NCI-H187 (cell line): ENCODE data around the gene TOM1L2.
"Not testable (repeated sequence)": the region's sequence is repeated elsewhere in the genome, so short reads cannot be mapped to it uniquely, and the experiment has no call there.

Experiments
- DNase-seq, 2 experiments: peaks; one replicate each; lab custom pipeline; 2025; lab: John Stamatoyannopoulos, UW

The TOM1L2 gene

GRCh38 chr17:17819111-17819510, 153.1 kb downstream of the TOM1L2 start:
- no peak for DNase-seq

GRCh38 chr17:17818088-17818526, 154.1 kb downstream of the TOM1L2 start:
- DNase-seq = no peak

- no peak for DNase-seq
Measured at GRCh38 chr17:17817552-17817947, 154.7 kb downstream of the TOM1L2 start.

DNA sequence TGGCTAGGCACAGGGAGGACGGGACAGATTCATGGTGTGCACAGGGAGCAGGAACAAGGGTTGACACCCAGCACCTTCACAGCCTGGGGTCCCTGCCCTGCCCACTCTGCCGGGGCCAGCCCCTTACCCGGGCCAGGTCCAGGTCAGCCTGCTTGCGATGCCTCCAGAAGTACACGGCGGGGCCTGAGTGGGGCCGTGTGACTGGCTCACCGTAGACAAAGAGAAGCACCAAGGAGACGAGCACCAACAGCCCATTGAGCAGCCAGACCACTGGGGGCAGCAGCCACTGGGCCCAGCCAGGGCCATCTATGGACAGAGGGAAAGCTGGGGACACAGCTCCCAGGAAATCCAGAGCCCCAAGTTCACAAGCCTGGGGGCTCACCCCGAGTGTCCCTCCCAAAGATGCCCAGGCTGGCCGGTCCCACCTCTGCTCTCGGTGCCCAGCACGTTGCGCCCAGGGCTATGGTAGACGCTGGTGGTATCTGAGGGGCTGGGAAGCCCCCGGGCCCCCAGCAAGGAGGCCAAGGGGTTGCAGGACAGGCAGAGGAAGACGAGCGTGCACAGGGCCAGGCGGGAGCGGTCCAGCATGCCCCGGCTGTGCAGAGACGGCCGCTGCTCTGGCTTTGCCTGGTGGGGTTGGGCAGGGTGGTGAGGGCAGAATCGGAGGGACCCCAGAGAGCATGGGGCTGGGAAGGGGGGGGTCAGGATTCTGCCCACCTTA, 155.2 kb downstream of the TOM1L2 start:
- DNase-seq = no peak

- no peak for DNase-seq
Measured at GRCh38 chr17:17816240-17816814, 155.9 kb downstream of the TOM1L2 start.

DNA sequence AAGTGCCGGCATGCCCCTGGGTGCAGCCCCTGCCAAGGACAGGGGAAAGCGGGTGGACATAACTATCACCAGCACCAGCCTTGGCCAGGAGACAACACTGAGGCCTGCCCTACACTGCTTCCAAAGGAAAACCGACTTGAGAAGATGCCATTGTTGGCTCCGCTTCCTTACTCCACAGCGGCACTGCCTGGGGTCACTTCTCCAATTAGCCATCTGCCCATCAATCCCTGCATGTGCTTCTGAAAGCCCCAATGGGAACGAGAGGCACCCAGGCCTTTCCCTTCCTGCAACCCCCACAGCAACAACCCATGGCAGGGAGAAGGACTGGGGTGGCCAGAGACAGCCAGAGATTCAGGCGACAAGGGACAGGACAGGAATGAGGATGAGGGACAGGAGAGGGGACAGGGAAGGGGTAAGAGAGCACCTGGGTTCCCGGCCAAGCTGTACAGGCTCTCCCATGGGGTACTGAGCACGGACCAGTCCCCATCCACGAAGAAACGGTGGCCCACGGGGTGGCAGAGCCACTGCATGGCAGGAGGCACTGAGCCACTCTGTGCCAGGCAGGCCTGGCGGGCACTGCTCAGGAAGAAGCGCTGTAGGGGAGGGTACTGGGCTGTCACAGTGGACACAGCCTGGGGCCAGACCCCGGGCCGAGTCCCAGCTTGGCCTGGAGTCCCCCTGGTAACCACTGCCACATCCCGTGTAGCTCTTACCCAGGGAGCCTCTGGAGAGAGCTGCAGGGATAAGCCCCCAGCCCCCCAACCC, 156.6 kb downstream of the TOM1L2 start:
- DNase-seq = no peak

GRCh38 chr17:17815062-17815406, 157.2 kb downstream of the TOM1L2 start:
- no peak for DNase-seq

GRCh38 chr17:17814162-17815061, 157.8 kb downstream of the TOM1L2 start:
- no peak for DNase-seq

DNA sequence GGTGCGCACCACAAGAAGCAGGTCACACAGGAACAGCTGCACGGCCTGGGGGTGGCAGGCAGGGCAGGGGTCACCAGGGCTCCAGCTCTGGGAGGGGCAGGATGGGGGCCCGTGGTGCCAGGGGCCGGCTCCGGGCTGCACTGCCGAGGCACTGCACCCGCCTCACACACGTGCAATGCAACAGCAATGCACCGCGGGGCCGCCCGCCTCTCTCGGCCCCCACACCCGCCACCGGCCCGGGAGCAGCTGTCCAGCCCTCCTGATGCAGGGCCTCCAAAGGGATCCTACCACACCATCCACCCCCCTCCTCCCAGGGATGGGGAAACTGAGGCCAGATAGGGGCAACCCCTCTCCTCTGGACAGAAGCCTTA, 158.5 kb downstream of the TOM1L2 start:
- DNase-seq = no peak

DNA sequence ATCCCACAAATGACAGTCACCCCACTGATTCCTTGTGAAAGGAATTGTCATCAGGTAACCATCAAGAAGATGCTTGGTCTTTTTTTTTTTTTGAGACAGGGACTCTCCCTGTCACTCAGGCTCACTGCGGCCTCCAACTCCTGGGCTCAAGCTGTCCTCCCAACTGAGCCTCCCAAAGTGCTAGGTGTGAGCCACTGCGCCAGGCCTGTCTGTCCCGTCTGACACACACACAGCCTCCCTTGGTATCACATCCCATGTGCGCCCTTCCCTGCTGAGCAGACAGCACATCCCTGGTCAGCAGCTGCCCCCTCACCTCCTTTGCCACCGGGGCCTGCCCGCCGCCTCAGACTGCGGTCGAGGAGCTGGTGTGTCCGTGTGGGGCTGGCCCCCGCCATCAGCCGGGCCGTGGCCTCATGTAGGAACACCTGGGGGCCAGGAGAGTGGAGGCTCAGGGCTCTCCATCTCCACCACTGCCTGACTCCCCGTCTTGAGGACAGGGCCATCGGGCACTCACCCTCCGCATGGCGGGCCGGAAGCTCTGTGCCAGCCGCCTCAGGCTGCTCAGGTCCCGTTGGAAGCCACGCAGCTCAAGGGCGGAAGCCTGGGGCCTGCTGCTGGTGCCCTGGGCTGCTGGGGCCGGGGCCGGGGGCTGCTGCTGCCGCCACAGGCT, 159.0 kb downstream of the TOM1L2 start:
- no peak for DNase-seq

DNA sequence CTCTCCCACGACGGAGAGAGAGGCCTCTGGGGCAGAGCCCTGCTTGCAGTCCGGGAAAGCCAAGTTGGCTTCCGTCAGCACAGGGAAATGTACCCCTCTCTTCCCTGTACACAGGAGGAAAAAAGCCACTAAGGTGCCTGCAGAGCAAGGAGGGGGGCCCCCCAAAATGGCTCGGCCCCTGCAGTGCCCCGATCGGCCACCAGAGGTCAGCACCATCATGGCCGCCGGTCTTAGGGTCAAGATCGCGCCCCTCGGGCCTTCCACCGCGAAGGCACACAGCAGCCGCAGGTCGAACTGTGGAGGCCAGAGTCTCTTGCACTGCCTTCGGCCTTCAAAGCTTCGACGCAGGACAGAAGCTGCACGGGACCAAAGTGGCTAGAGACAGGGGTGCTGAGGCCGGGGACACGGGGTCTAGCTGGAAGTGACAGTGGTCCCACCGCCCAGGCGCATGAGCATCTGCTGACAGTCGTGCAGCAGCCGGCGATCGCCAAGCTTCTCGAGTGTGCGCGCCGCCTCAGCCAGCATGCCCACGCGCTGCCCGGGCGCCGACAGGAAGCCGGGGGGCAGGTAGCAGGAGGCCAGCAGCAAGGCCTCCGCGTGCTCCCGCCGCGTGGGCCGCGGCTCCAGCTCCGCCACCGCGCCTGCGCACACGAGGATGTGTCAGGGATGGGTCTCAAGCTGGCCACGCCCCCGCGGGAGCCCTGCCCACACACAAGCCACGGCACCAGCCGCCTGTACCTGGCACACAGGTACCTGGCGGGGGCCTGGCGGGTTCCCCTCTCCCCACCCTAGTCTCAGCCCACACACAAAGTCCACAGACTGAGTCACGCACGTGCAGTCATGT, 159.8 kb downstream of the TOM1L2 start:
- no peak for DNase-seq

GRCh38 chr17:17811381-17812210, 160.6 kb downstream of the TOM1L2 start:
- no peak for DNase-seq

- DNase-seq = no peak
Measured at GRCh38 chr17:17810895-17811248, 161.3 kb downstream of the TOM1L2 start.

- DNase-seq = no peak
Measured at GRCh38 chr17:17810084-17810894, 161.9 kb downstream of the TOM1L2 start.

DNA sequence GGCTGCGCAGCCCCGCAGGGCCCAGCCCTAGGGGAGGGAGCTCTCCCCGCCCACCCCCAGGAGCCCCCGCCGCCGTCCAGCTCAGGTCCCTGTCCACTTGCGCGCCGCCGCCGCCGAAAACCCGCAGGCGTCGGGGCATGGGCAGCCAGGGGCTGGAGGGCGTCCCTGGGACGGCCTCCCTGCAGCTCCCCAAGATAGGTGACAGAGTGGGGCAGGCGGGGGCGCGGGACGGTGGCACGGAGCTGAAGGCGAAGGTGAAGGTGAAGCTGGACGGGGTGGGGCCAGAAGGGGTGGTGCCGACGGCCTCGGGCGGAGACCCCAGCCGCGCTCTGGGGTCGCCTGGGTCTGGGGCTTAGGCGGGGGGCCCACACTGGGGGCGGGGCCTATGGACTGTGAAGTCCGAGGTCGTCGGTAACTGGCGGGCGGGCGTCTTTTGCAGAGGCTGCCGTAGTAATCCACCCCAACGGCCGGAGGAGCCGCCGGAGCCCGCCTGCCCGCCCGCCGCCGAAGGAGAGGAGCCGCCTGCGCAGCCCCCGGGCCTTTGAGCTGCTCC, 162.6 kb downstream of the TOM1L2 start:
- DNase-seq = no peak

DNA sequence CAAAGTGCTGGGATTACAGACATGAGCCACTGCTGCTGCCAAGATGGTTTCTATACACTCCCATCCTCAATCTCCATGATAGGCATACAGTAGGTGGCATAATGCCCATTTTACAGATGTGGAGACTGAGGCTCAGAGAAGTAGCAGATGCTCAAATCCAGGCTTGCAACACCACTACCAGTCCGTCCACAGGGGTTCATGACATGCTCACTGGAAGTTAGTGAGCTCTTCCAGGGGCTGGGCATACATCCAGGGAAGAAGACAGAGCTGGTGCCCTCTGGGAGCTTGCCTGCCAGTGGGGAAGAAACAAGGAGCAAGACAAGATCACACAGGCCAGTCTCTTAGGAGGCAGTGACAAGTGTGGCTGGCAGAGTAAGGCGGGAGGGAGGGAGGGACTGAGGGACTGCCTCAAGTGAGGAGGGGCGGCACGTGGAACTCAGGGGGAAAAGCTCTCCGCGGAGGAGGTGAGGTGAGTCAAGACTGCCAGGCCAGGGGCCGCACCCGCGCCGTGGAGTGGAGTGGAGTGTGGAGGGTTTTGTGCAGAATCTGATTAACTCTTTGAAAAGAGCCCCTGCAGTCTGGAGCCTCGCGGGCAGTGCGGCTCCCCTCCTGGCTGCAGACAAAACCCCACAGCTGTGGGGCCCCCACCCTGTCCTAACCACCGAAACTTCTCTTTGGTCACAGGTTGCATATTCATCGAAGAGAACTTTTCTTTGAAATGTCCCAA, 163.3 kb downstream of the TOM1L2 start:
- DNase-seq = no peak

- DNase-seq = not testable (repeated sequence)
Measured at GRCh38 chr17:17808200-17808599, 164.0 kb downstream of the TOM1L2 start.

GRCh38 chr17:17807440-17807839, 164.8 kb downstream of the TOM1L2 start:
- DNase-seq = no peak
